ENCODE measurements around the gene LCN15.

DNA sequence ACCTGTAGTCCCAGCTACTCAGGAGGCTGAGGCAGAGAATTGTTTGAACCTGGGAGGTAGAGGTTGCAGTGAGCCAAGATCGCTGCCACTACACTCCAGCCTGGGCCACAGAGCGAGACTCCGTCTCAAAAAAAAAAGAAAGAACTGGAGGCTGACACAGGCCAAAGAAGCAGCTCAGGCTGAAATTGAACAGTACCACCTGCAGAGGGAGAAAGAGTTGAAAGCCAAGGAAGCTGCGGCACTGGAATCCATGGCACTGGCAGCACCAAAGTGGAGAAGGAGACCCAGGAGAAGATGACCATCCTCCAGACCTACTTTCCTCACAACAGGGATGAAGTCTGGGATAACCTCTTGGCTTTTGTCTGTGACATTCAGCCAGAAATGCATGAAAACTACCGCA, 15.5 kb upstream of the LCN15 start:
- TF ChIP-seq, protein P1, sequence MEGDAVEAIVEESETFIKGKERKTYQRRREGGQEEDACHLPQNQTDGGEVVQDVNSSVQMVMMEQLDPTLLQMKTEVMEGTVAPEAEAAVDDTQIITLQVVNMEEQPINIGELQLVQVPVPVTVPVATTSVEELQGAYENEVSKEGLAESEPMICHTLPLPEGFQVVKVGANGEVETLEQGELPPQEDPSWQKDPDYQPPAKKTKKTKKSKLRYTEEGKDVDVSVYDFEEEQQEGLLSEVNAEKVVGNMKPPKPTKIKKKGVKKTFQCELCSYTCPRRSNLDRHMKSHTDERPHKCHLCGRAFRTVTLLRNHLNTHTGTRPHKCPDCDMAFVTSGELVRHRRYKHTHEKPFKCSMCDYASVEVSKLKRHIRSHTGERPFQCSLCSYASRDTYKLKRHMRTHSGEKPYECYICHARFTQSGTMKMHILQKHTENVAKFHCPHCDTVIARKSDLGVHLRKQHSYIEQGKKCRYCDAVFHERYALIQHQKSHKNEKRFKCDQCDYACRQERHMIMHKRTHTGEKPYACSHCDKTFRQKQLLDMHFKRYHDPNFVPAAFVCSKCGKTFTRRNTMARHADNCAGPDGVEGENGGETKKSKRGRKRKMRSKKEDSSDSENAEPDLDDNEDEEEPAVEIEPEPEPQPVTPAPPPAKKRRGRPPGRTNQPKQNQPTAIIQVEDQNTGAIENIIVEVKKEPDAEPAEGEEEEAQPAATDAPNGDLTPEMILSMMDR (IDR thresholded peaks at IDR 0.05) = no peak
- TF ChIP-seq EZH2phosphoT487 (IDR thresholded peaks at IDR 0.05) = no peak
